ENCODE results near the gene EFCAB6.

Gene EFCAB6

GRCh38 chr22:43652845-43653244, 159.3 kb downstream of the EFCAB6 start:
- TF ChIP-seq CTCF (IDR thresholded peaks at IDR 0.05; ENCODE audit: extremely low read depth, insufficient read depth, missing control alignments): no peak
- DNase-seq (ENCODE audit: low spot score): no peak
- in situ Hi-C loops (cut with MboI; ENCODE audit: low pct_unique_long_range_greater_than_20kb, low sequenced_read_pairs, unreplicated experiment): no loop called here

DNA sequence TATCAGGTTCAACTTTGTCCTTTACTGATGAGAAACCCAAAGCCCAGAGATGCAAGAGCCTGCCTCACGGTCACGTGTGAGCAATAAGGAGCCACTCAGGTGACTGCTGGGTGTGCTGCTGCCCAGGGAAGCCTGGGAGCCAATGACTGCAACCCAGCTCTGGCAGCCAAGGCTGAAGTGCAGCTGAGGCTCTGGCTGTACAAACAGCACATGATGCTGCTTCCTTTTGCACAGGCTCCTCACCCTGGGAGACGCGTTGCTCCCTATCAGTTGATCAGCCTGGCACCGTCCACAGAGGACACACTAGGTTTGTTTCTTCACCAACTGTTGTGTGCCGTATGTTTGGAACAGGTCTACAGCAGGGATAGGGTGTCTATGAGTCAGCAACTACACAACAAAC, 168.7 kb downstream of the EFCAB6 start:
- in situ Hi-C loops (cut with MboI; ENCODE audit: low pct_unique_long_range_greater_than_20kb, low sequenced_read_pairs, unreplicated experiment): no loop called here
- DNase-seq (ENCODE audit: low spot score): no peak
- TF ChIP-seq CTCF (IDR thresholded peaks at IDR 0.05; ENCODE audit: extremely low read depth, insufficient read depth, missing control alignments): no peak

DNA sequence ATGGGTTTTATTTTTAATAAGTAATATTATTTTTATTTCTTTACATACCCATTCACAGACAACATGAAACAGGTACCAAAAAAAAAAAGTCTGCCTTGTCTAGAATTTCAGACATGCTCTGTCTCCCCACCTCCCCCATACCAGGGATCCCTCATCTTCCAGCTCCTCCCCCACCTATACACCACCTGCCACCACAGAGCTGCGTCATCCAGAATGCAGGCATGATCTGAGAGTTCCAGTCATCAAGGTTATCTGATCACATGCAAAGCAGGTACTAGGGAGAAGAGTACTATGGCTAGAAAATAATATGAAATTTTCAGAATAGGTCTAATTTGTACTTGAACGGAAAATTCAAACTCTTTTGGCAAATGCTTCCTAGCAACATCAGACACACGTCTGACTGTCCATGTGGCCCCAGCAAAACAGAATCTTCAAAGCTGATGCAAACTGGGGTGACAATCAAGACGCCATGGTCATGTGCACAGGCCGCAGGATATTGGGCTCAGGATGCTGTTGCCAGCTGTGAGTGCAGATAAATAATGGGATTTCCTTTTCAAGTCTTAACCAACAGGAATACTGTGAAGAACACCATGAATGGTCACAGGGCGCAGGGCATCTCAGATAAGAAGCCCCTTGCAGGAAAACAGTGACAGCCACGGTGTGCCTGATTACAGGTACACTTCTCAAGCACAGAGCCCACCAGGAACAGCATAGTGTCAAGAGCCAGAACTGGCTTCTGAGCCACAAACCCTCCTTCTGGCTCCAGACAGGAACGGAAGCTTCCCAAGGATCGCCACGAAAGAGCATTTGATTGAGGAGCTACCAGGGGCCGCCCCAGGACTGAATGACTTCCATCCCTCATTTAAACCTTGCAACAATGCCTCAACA, 169.5 kb downstream of the EFCAB6 start:
- in situ Hi-C loops (cut with MboI; ENCODE audit: low pct_unique_long_range_greater_than_20kb, low sequenced_read_pairs, unreplicated experiment): no loop called here
- no peak for TF ChIP-seq CTCF (IDR thresholded peaks at IDR 0.05; ENCODE audit: extremely low read depth, insufficient read depth, missing control alignments)
- no peak for DNase-seq (ENCODE audit: low spot score)

DNA sequence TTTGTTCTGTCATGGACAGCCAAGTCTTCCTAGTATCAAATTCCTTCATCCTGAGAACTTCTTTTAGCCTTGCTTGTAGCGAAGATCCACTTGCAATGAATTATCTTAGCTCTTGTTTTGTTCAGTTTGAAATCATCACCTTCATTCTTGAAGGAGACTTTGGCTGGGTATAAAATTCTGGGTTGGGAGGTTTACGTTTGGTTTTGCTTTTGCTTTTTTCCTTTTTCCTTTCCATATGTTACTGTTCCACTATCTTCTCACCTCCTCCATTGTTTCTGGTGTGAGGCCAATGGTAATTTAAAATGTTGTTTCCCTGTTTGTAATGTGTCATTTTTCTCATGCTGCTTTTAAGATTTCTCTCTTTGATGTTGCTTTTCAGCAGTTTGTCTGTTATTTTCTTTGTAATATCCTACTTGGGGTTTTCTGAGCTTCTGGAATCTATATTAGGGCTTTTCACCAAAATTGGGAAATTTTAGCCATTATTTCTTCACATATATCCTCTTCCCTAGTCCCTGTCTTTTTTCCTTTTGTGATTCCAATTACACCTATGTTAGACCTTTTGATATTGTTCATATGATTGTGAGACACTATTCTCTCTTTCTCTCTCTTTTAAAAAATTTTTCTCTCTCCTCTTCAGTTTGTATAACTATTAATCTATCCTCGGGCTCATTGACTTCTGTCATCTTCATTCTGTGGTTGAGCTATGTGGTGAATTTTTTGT, 172.7 kb downstream of the EFCAB6 start:
- in situ Hi-C loops (cut with MboI; ENCODE audit: low pct_unique_long_range_greater_than_20kb, low sequenced_read_pairs, unreplicated experiment): no loop called here
- no peak for TF ChIP-seq CTCF (IDR thresholded peaks at IDR 0.05; ENCODE audit: extremely low read depth, insufficient read depth, missing control alignments)
- no peak for DNase-seq (ENCODE audit: low spot score)

- no peak for TF ChIP-seq CTCF (IDR thresholded peaks at IDR 0.05; ENCODE audit: extremely low read depth, insufficient read depth, missing control alignments)
- DNase-seq (ENCODE audit: low spot score): no peak
- in situ Hi-C loops (cut with MboI; ENCODE audit: low pct_unique_long_range_greater_than_20kb, low sequenced_read_pairs, unreplicated experiment): no loop called here
Observed at GRCh38 chr22:43637275-43638260, 174.5 kb downstream of the EFCAB6 start.

DNA sequence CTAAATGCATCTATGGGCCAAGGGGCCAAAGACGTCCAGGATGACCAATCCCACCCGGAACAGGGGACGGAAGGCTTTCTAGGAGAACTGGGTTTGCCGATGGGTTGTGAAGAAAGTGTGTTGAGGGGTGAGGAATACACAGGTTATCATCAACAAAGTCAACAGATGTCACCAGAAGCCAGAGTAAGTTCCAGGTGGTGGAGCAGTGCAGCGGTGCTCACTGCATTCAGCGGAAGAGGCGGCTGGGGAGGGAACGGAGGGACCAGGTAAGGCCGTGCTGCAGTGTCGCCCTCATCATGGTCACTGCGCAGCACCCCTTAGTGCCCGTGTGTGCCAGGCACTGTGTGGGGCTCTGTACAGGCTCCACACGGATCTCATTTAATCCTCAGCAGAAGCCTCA, 176.0 kb downstream of the EFCAB6 start:
- TF ChIP-seq CTCF (IDR thresholded peaks at IDR 0.05; ENCODE audit: extremely low read depth, insufficient read depth, missing control alignments): no peak
- in situ Hi-C loops (cut with MboI; ENCODE audit: low pct_unique_long_range_greater_than_20kb, low sequenced_read_pairs, unreplicated experiment): no loop called here
- DNase-seq (ENCODE audit: low spot score): no peak
